ENCODE data around the gene PLEKHG1. TPM values are rescaled to one million over a fixed set of nuclear protein-coding genes. Genes with fewer than 3 reads are reported as not detected.

The PLEKHG1 gene
- total and polyA plus RNA-seq, 2 experiments from 2014 or later = 0.89 to 2.5 TPM

- Histone ChIP-seq H3F3A (replicated peaks; ENCODE audit: low read depth) (no peaks in the 10 kb centered on the region), H4K20me1 (replicated peaks; ENCODE audit: insufficient read depth) (no peaks in the 10 kb centered on the region), H2AFZ (no peak overlapping the region), H3K4me2 (no peak overlapping the region), H3K4me1 (ENCODE audit: insufficient read depth) (no peaks in the 10 kb centered on the region), H3K4me3 (no peak overlapping the region), H3K36me3 (ENCODE audit: insufficient read depth) (no peaks in the 10 kb centered on the region), H3K9me2 (ENCODE audit: insufficient read depth) (no peaks in the 10 kb centered on the region), H3K27me3 (ENCODE audit: insufficient read depth) (no peaks in the 10 kb centered on the region), H3K27ac (ENCODE audit: low read depth) (no peak overlapping the region), H3K79me2 (replicated peaks; ENCODE audit: insufficient read depth) (no peaks in the 10 kb centered on the region)
- no peak for ATAC-seq
- H3K4me1 Mint-ChIP-seq = peaks cover 11% of the 10 kb centered on the region
- no peak for DNase-seq (ENCODE audit: low spot score)
- TF ChIP-seq EZH2 (IDR thresholded peaks at IDR 0.05; ENCODE audit: low read depth, unreplicated experiment) (no peak), ZNF331 (CRISPR knock-in tag; IDR thresholded peaks at IDR 0.05; ENCODE audit: low read depth) (no peak), CREB1 (CRISPR knock-in tag; IDR thresholded peaks at IDR 0.05; ENCODE audit: low read depth) (no peak), ZNF114 (CRISPR knock-in tag; IDR thresholded peaks at IDR 0.05) (no peak), JUNB (IDR thresholded peaks at IDR 0.05; ENCODE audit: unreplicated experiment) (no peak), EZH2phosphoT487 (IDR thresholded peaks at IDR 0.05; ENCODE audit: unreplicated experiment) (no peak), POLR2AphosphoS5 (IDR thresholded peaks at IDR 0.05; ENCODE audit: low read depth) (no peak), CTCF (conservative IDR thresholded peaks at IDR 0.05; ENCODE audit: low read depth in 2 of 2) (no peak), NANOG (IDR thresholded peaks at IDR 0.05; ENCODE audit: borderline replicate concordance) (no peak), STAT1 (IDR thresholded peaks at IDR 0.05; ENCODE audit: unreplicated experiment) (no peak)
- TF ChIP-seq, protein P1, sequence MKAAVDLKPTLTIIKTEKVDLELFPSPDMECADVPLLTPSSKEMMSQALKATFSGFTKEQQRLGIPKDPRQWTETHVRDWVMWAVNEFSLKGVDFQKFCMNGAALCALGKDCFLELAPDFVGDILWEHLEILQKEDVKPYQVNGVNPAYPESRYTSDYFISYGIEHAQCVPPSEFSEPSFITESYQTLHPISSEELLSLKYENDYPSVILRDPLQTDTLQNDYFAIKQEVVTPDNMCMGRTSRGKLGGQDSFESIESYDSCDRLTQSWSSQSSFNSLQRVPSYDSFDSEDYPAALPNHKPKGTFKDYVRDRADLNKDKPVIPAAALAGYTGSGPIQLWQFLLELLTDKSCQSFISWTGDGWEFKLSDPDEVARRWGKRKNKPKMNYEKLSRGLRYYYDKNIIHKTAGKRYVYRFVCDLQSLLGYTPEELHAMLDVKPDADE (IDR thresholded peaks at IDR 0.05) = no peak
- TF ChIP-seq, protein P2, sequence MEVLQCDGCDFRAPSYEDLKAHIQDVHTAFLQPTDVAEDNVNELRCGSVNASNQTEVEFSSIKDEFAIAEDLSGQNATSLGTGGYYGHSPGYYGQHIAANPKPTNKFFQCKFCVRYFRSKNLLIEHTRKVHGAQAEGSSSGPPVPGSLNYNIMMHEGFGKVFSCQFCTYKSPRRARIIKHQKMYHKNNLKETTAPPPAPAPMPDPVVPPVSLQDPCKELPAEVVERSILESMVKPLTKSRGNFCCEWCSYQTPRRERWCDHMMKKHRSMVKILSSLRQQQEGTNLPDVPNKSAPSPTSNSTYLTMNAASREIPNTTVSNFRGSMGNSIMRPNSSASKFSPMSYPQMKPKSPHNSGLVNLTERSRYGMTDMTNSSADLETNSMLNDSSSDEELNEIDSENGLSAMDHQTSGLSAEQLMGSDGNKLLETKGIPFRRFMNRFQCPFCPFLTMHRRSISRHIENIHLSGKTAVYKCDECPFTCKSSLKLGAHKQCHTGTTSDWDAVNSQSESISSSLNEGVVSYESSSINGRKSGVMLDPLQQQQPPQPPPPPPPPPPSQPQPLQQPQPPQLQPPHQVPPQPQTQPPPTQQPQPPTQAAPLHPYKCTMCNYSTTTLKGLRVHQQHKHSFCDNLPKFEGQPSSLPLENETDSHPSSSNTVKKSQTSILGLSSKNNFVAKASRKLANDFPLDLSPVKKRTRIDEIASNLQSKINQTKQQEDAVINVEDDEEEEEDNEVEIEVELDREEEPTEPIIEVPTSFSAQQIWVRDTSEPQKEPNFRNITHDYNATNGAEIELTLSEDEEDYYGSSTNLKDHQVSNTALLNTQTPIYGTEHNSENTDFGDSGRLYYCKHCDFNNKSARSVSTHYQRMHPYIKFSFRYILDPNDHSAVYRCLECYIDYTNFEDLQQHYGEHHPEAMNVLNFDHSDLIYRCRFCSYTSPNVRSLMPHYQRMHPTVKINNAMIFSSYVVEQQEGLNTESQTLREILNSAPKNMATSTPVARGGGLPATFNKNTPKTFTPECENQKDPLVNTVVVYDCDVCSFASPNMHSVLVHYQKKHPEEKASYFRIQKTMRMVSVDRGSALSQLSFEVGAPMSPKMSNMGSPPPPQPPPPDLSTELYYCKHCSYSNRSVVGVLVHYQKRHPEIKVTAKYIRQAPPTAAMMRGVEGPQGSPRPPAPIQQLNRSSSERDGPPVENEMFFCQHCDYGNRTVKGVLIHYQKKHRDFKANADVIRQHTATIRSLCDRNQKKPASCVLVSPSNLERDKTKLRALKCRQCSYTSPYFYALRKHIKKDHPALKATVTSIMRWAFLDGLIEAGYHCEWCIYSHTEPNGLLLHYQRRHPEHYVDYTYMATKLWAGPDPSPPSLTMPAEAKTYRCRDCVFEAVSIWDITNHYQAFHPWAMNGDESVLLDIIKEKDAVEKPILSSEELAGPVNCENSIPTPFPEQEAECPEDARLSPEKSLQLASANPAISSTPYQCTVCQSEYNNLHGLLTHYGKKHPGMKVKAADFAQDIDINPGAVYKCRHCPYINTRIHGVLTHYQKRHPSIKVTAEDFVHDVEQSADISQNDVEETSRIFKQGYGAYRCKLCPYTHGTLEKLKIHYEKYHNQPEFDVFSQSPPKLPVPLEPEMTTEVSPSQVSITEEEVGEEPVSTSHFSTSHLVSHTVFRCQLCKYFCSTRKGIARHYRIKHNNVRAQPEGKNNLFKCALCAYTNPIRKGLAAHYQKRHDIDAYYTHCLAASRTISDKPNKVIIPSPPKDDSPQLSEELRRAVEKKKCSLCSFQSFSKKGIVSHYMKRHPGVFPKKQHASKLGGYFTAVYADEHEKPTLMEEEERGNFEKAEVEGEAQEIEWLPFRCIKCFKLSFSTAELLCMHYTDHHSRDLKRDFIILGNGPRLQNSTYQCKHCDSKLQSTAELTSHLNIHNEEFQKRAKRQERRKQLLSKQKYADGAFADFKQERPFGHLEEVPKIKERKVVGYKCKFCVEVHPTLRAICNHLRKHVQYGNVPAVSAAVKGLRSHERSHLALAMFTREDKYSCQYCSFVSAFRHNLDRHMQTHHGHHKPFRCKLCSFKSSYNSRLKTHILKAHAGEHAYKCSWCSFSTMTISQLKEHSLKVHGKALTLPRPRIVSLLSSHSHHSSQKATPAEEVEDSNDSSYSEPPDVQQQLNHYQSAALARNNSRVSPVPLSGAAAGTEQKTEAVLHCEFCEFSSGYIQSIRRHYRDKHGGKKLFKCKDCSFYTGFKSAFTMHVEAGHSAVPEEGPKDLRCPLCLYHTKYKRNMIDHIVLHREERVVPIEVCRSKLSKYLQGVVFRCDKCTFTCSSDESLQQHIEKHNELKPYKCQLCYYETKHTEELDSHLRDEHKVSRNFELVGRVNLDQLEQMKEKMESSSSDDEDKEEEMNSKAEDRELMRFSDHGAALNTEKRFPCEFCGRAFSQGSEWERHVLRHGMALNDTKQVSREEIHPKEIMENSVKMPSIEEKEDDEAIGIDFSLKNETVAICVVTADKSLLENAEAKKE (CRISPR knock-in tag; IDR thresholded peaks at IDR 0.05) = no peak
- TF ChIP-seq, protein P3, sequence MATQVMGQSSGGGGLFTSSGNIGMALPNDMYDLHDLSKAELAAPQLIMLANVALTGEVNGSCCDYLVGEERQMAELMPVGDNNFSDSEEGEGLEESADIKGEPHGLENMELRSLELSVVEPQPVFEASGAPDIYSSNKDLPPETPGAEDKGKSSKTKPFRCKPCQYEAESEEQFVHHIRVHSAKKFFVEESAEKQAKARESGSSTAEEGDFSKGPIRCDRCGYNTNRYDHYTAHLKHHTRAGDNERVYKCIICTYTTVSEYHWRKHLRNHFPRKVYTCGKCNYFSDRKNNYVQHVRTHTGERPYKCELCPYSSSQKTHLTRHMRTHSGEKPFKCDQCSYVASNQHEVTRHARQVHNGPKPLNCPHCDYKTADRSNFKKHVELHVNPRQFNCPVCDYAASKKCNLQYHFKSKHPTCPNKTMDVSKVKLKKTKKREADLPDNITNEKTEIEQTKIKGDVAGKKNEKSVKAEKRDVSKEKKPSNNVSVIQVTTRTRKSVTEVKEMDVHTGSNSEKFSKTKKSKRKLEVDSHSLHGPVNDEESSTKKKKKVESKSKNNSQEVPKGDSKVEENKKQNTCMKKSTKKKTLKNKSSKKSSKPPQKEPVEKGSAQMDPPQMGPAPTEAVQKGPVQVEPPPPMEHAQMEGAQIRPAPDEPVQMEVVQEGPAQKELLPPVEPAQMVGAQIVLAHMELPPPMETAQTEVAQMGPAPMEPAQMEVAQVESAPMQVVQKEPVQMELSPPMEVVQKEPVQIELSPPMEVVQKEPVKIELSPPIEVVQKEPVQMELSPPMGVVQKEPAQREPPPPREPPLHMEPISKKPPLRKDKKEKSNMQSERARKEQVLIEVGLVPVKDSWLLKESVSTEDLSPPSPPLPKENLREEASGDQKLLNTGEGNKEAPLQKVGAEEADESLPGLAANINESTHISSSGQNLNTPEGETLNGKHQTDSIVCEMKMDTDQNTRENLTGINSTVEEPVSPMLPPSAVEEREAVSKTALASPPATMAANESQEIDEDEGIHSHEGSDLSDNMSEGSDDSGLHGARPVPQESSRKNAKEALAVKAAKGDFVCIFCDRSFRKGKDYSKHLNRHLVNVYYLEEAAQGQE (IDR thresholded peaks at IDR 0.05; ENCODE audit: unreplicated experiment) = no peak
- no peak overlapping the region for H3K27ac Mint-ChIP-seq
- no peaks in the 10 kb centered on the region for H3K9me3 Mint-ChIP-seq
- peaks cover 3% of the 10 kb centered on the region for H3K27me3 Mint-ChIP-seq (ENCODE audit: insufficient read depth, low read depth, poor library complexity)
- H3K4me3 Mint-ChIP-seq = no peak overlapping the region
- no peaks in the 10 kb centered on the region for H3K36me3 Mint-ChIP-seq (ENCODE audit: low read depth)
Measured at GRCh38 chr6:150635906-150636514, 36.3 kb downstream of the PLEKHG1 start.
